Stimulated activated naive CD8-positive, alpha-beta T cell treated with anti-CD3 and anti-CD28 coated beads, Interleukin-15, Interleukin-2, amounts not matched to agents 100 ng/mL and 50 ng/mL, for 24 hours (primary cell): ENCODE measurements around the gene ACTR5.

Experiments used
- H3K27ac Mint-ChIP-seq: one replicate; pipeline ENCODE4 v1.8.0; 2021; ENCODE audit warnings: mild to moderate bottlenecking, mixed read lengths
- H3K27me3 Mint-ChIP-seq: one replicate; pipeline ENCODE4 v1.8.0; 2021; ENCODE audit warnings: mixed read lengths
- H3K36me3 Mint-ChIP-seq: one replicate; pipeline ENCODE4 v1.8.0; 2021; ENCODE audit warnings: low read depth, mixed read lengths
- H3K4me1 Mint-ChIP-seq: one replicate; pipeline ENCODE4 v1.8.0; 2021; ENCODE audit warnings: low read depth, mixed read lengths
- H3K4me3 Mint-ChIP-seq: one replicate; pipeline ENCODE4 v1.8.0; 2021; ENCODE audit warnings: mild to moderate bottlenecking, mixed read lengths
- H3K9me3 Mint-ChIP-seq: one replicate; pipeline ENCODE4 v1.8.0; 2021; ENCODE audit warnings: mixed read lengths

Gene ACTR5

GRCh38 chr20:38748097-38748860 is at the start of gene ACTR5:
TSS of gene ACTR5 (plus strand) at chr20:38748460. CDS start at chr20:38748479, 19 bp downstream.
- Mint-ChIP-seq H3K36me3 (peaks cover 19% of the 10 kb centered on the region), H3K27ac (peak within 1 kb of the TSS; percentile 98), H3K4me3 (peak within 1 kb of the TSS; percentile 94), H3K4me1 (peaks cover 27% of the 10 kb centered on the region), H3K27me3 (no peaks in the 10 kb centered on the region), H3K9me3 (no peaks in the 10 kb centered on the region)

- H3K27ac Mint-ChIP-seq: no peak overlapping the region
- no peaks in the 10 kb centered on the region for H3K4me1 Mint-ChIP-seq
- no peak overlapping the region for H3K4me3 Mint-ChIP-seq
- peaks cover 8% of the 10 kb centered on the region for H3K27me3 Mint-ChIP-seq
- no peaks in the 10 kb centered on the region for H3K9me3 Mint-ChIP-seq
- H3K36me3 Mint-ChIP-seq: no peaks in the 10 kb centered on the region
Measured at GRCh38 chr20:38698541-38698940, 49.7 kb upstream of the ACTR5 start.

GRCh38 chr20:38700141-38700540 is 48.1 kb upstream of the ACTR5 start:
- Mint-ChIP-seq H3K4me1 (no peaks in the 10 kb centered on the region), H3K9me3 (no peaks in the 10 kb centered on the region), H3K4me3 (no peak overlapping the region), H3K27me3 (peaks cover 8% of the 10 kb centered on the region), H3K27ac (no peak overlapping the region), H3K36me3 (no peaks in the 10 kb centered on the region)

- no peaks in the 10 kb centered on the region for H3K9me3 Mint-ChIP-seq
- peaks cover 10% of the 10 kb centered on the region for H3K27me3 Mint-ChIP-seq
- no peaks in the 10 kb centered on the region for H3K36me3 Mint-ChIP-seq
- no peaks in the 10 kb centered on the region for H3K4me1 Mint-ChIP-seq
- no peak overlapping the region for H3K4me3 Mint-ChIP-seq
- no peak overlapping the region for H3K27ac Mint-ChIP-seq
Measured at GRCh38 chr20:38700926-38701325, 47.3 kb upstream of the ACTR5 start.

GRCh38 chr20:38703526-38703925 is 44.7 kb upstream of the ACTR5 start:
- Mint-ChIP-seq H3K4me3 (no peak overlapping the region), H3K36me3 (no peaks in the 10 kb centered on the region), H3K9me3 (no peaks in the 10 kb centered on the region), H3K4me1 (no peaks in the 10 kb centered on the region), H3K27ac (no peak overlapping the region), H3K27me3 (peaks cover 18% of the 10 kb centered on the region)

GRCh38 chr20:38704136-38704535 is 44.1 kb upstream of the ACTR5 start:
- Mint-ChIP-seq H3K36me3 (no peaks in the 10 kb centered on the region), H3K9me3 (no peaks in the 10 kb centered on the region), H3K4me3 (no peak overlapping the region), H3K4me1 (no peaks in the 10 kb centered on the region), H3K27me3 (peaks cover 20% of the 10 kb centered on the region), H3K27ac (no peak overlapping the region)

GRCh38 chr20:38706509-38706908 is 41.8 kb upstream of the ACTR5 start:
- peaks cover 28% of the 10 kb centered on the region for H3K27me3 Mint-ChIP-seq
- no peaks in the 10 kb centered on the region for H3K4me1 Mint-ChIP-seq
- no peak overlapping the region for H3K4me3 Mint-ChIP-seq
- no peaks in the 10 kb centered on the region for H3K9me3 Mint-ChIP-seq
- no peaks in the 10 kb centered on the region for H3K36me3 Mint-ChIP-seq
- no peak overlapping the region for H3K27ac Mint-ChIP-seq

- Mint-ChIP-seq H3K9me3 (no peaks in the 10 kb centered on the region), H3K4me3 (no peak overlapping the region), H3K27me3 (peaks cover 59% of the 10 kb centered on the region), H3K36me3 (no peaks in the 10 kb centered on the region), H3K27ac (no peak overlapping the region), H3K4me1 (no peaks in the 10 kb centered on the region)
Measured at GRCh38 chr20:38714308-38714707, 34.0 kb upstream of the ACTR5 start.

GRCh38 chr20:38715646-38716045 is 32.6 kb upstream of the ACTR5 start:
- Mint-ChIP-seq H3K36me3 (no peaks in the 10 kb centered on the region), H3K9me3 (no peaks in the 10 kb centered on the region), H3K27me3 (peaks cover 67% of the 10 kb centered on the region), H3K4me3 (no peak overlapping the region), H3K4me1 (no peaks in the 10 kb centered on the region), H3K27ac (no peak overlapping the region)

- peaks cover 35% of the 10 kb centered on the region for H3K4me1 Mint-ChIP-seq
Measured at GRCh38 chr20:38722683-38723016, 25.6 kb upstream of the ACTR5 start.

GRCh38 chr20:38723017-38723847 is 25.0 kb upstream of the ACTR5 start:
- peaks cover 4% of the 10 kb centered on the region for H3K36me3 Mint-ChIP-seq
- no peak overlapping the region for H3K27ac Mint-ChIP-seq
- H3K27me3 Mint-ChIP-seq: peaks cover 88% of the 10 kb centered on the region
- H3K4me3 Mint-ChIP-seq: peak overlapping the region; percentile 52
- H3K9me3 Mint-ChIP-seq: no peaks in the 10 kb centered on the region
- peaks cover 41% of the 10 kb centered on the region for H3K4me1 Mint-ChIP-seq

More at GRCh38 chr20:38722683-38723016, 25.6 kb upstream of the ACTR5 start:
- Mint-ChIP-seq H3K4me3 (no peak overlapping the region), H3K36me3 (no peaks in the 10 kb centered on the region), H3K27ac (no peak overlapping the region), H3K27me3 (peaks cover 88% of the 10 kb centered on the region), H3K9me3 (no peaks in the 10 kb centered on the region)

- no peak within 1 kb of the TSS for H3K27ac Mint-ChIP-seq
- peak within 1 kb of the TSS; percentile 52 for H3K4me3 Mint-ChIP-seq
- peaks cover 45% of the 10 kb centered on the region for H3K4me1 Mint-ChIP-seq
- H3K36me3 Mint-ChIP-seq: peaks cover 6% of the 10 kb centered on the region
- no peaks in the 10 kb centered on the region for H3K9me3 Mint-ChIP-seq
- peaks cover 87% of the 10 kb centered on the region for H3K27me3 Mint-ChIP-seq
Measured at GRCh38 chr20:38723848-38724625, 24.2 kb upstream of the ACTR5 start, which contains the start of gene SLC32A1. TSS of gene SLC32A1 (plus strand) at chr20:38724486. CDS start at chr20:38724725, 239 bp downstream.

- H3K36me3 Mint-ChIP-seq: peaks cover 9% of the 10 kb centered on the region
- H3K4me3 Mint-ChIP-seq: peak overlapping the region; percentile 32
- H3K9me3 Mint-ChIP-seq: no peaks in the 10 kb centered on the region
- no peak overlapping the region for H3K27ac Mint-ChIP-seq
- peaks cover 51% of the 10 kb centered on the region for H3K4me1 Mint-ChIP-seq
- peaks cover 87% of the 10 kb centered on the region for H3K27me3 Mint-ChIP-seq
Measured at GRCh38 chr20:38724626-38725147, 23.6 kb upstream of the ACTR5 start.

- peak overlapping the region; percentile 51 for H3K27ac Mint-ChIP-seq
- peak overlapping the region; percentile 38 for H3K4me3 Mint-ChIP-seq
Measured at GRCh38 chr20:38725148-38725901, 22.9 kb upstream of the ACTR5 start.

More at GRCh38 chr20:38725148-38725901, 22.9 kb upstream of the ACTR5 start:
- Mint-ChIP-seq H3K9me3 (no peaks in the 10 kb centered on the region), H3K4me1 (peaks cover 58% of the 10 kb centered on the region), H3K27me3 (peaks cover 89% of the 10 kb centered on the region), H3K36me3 (peaks cover 9% of the 10 kb centered on the region)
